GM12878 (cell line): ENCODE measurements around the gene PAPPA. TPM values are rescaled to one million over a fixed set of nuclear protein-coding genes. Genes with fewer than 3 reads are reported as not detected.

Experiments
- ATF2 ChIP-seq: IDR thresholded peaks from 2 replicates; pipeline ENCODE4 v1.6.1; 2012; ENCODE audit warnings: low read length, inconsistent platforms
- BCLAF1 ChIP-seq: fragments of 450-650 bp; IDR thresholded peaks from 2 replicates; pipeline ENCODE4 v1.6.1; 2017; ENCODE audit warnings: antibody characterized with exemption, mild to moderate bottlenecking, moderate library complexity
- E2F4 ChIP-seq: IDR thresholded peaks from 2 replicates; pipeline ENCODE4 v1.6.1; 2012; ENCODE audit warnings: low read depth, low read length, improper control_type of control experiment
- ESRRA ChIP-seq: IDR thresholded peaks from 2 replicates; pipeline ENCODE4 v1.6.1; 2012; ENCODE audit warnings: mild to moderate bottlenecking, low read length, improper control_type of control experiment
- FOXM1 ChIP-seq: IDR thresholded peaks from 2 replicates; pipeline ENCODE4 v1.6.1; 2012; ENCODE audit warnings: low read depth, mild to moderate bottlenecking, inconsistent platforms, low read length, moderate library complexity
- POLR2AphosphoS5 ChIP-seq: IDR thresholded peaks from 2 replicates; pipeline ENCODE4 v1.6.1; 2011; ENCODE audit warnings: mild to moderate bottlenecking, low read length, inconsistent platforms
- STAT1 ChIP-seq: fragments of 450-650 bp; conservative IDR thresholded peaks from 2 replicates; pipeline ENCODE4 v1.6.1; 2014; ENCODE audit warnings: antibody characterized with exemption, mild to moderate bottlenecking
- TCF12 ChIP-seq: IDR thresholded peaks from 2 replicates; pipeline ENCODE4 v1.6.1; 2011; ENCODE audit warnings: low read depth, mild to moderate bottlenecking, low read length
- polyA plus RNA-seq, 11 experiments: library from polyadenylated mRNA; depleted of rRNA in 4 of 11; unstranded in 6 of 11; stranded (reverse) in 5 of 11; fragments of >200 nt; fragmentation: Nextera tagmentation in 4 of 11; fragmentation: Illumina TruSeq in 1 of 11; extraction: Ambion mirVana in 4 of 11; extraction: Trizol in 1 of 11; gene quantifications; 1 replicate in 1 of 11; 2 replicates in 10 of 11; pipeline versions ENCODE4 v1.2.1 to v1.2.3, GENCODE V29; 2011 to 2016; ENCODE audit warnings: inconsistent platforms in 2 of 11, missing spikeins in 2 of 11, low read depth in 1 of 11
- total RNA-seq, 4 experiments: library from RNA; depleted of rRNA in 3 of 4; stranded (reverse); fragments of >200 nt in 3 of 4; fragmentation: Illumina TruSeq in 1 of 4; extraction: Trizol in 1 of 4; gene quantifications; 2 replicates each; pipeline versions ENCODE4 v1.2.1 to v1.2.3, GENCODE V29; 2013 to 2021

The PAPPA gene
- total and polyA plus RNA-seq, 10 of the 15 experiments (the other 5 are each of a cell fraction or from before 2014, with no cell fraction given): under 0.01 to 0.19 (median 0.02) TPM; not detected in 4

- TF ChIP-seq E2F4 (no peak), ESRRA (no peak), TCF12 (no peak), FOXM1 (no peak), STAT1 (no peak), ATF2 (no peak), POLR2AphosphoS5 (no peak), BCLAF1 (no peak)
Measured at GRCh38 chr9:116355153-116355921, 201.7 kb downstream of the PAPPA start (continued).
